Lower lobe of right lung (tissue), 2 donors: ENCODE measurements around the gene TAB3. TPM values are rescaled to one million over a fixed set of nuclear protein-coding genes. Genes with fewer than 3 reads are reported as not detected.

Source experiments
- ATAC-seq, 2 donors: fragments of 200-7000 bp; cut with Tn5 transposase; one replicate each; pipeline ENCODE4 v1.9.1; 2020 to 2022; ENCODE audit warnings: mild to moderate bottlenecking in 2 of 2, moderate library complexity in 2 of 2
- DNase-seq: peaks from one replicate; pipeline ENCODE4 v3.0.0-alpha.2; 2020
- H3K27ac ChIP-seq: fragments of 200-600 bp; one replicate; pipeline ENCODE4 v1.8.0; 2022
- H3K27me3 ChIP-seq: fragments of 200-600 bp; one replicate; pipeline ENCODE4 v1.8.0; 2022; ENCODE audit warnings: low read depth
- H3K36me3 ChIP-seq: fragments of 200-600 bp; one replicate; pipeline ENCODE4 v1.8.0; 2022; ENCODE audit warnings: mild to moderate bottlenecking
- H3K4me1 ChIP-seq: fragments of 200-600 bp; one replicate; pipeline ENCODE4 v1.8.0; 2022
- H3K4me3 ChIP-seq: fragments of 200-600 bp; one replicate; pipeline ENCODE4 v1.8.0; 2022; ENCODE audit warnings: mild to moderate bottlenecking
- H3K9me3 ChIP-seq: fragments of 200-600 bp; one replicate; pipeline ENCODE4 v1.8.0; 2022
- intact Hi-C: fragments of 100-400 bp; cut with DNase I; formaldehyde crosslinking; loops from one replicate; pipeline ENCODE4 v1.11.0; 2022
- total RNA-seq: library from RNA; stranded (reverse); fragmentation: NEBNext Ultra II Directional; extraction: Animal tissue kit (Norgen Biotek cat#: 25700); gene quantifications from one replicate; pipeline ENCODE4 v1.2.1, GENCODE V29; 2021
- TF ChIP-seq, protein P1 (sequence below): fragments of 200-600 bp; IDR thresholded peaks from one replicate; pipeline ENCODE4 v1.8.0; 2022; ENCODE audit warnings: antibody characterized with exemption, mild to moderate bottlenecking
- donor health status: DM: no; HTN: yes; CAD: no; lungs with severe emphysema.

The TAB3 gene
- total RNA-seq, 1 donor from 2014 or later, result 23.3 TPM

DNA sequence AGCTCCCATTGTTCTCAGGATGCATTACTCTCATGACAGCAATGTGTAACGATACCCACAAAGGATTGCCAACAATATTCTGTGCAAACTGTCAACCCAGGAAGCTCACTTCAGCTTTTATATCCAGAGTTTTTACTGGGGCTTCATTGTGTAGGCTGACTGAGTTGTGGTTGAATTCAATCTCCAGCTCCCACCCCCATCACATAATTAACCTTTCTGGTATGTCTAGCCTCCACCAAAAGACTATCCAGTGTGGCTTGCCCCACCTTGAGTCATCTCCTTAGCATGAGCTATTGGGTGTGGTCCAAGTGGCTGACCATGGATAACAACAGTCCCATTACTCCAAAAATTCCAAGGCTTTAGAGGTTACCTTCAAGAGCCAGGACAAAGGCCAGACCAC lies 17.7 kb upstream of the TAB3 start:
- TF ChIP-seq, protein P1, sequence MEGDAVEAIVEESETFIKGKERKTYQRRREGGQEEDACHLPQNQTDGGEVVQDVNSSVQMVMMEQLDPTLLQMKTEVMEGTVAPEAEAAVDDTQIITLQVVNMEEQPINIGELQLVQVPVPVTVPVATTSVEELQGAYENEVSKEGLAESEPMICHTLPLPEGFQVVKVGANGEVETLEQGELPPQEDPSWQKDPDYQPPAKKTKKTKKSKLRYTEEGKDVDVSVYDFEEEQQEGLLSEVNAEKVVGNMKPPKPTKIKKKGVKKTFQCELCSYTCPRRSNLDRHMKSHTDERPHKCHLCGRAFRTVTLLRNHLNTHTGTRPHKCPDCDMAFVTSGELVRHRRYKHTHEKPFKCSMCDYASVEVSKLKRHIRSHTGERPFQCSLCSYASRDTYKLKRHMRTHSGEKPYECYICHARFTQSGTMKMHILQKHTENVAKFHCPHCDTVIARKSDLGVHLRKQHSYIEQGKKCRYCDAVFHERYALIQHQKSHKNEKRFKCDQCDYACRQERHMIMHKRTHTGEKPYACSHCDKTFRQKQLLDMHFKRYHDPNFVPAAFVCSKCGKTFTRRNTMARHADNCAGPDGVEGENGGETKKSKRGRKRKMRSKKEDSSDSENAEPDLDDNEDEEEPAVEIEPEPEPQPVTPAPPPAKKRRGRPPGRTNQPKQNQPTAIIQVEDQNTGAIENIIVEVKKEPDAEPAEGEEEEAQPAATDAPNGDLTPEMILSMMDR, result no peak
- no peaks in the 10 kb centered on the region for H3K4me1 ChIP-seq
- intact Hi-C loops, result no loop called here
- H3K9me3 ChIP-seq, result no peaks in the 10 kb centered on the region
- ATAC-seq (no peak), DNase-seq (no peak)
- no peaks in the 10 kb centered on the region for H3K36me3 ChIP-seq
- H3K4me3 ChIP-seq, result no peak overlapping the region
- no peak overlapping the region for H3K27ac ChIP-seq
- no peaks in the 10 kb centered on the region for H3K27me3 ChIP-seq

GRCh38 chrX:30905321-30905720 lies 16.3 kb upstream of the TAB3 start:
- TF ChIP-seq, protein P1, result no peak
- Histone ChIP-seq H3K27me3 (no peaks in the 10 kb centered on the region), H3K36me3 (no peaks in the 10 kb centered on the region), H3K9me3 (no peaks in the 10 kb centered on the region), H3K27ac (no peak overlapping the region), H3K4me1 (no peaks in the 10 kb centered on the region), H3K4me3 (no peak overlapping the region)
- ATAC-seq (no peak), DNase-seq (no peak)
- intact Hi-C loops, result no loop called here

DNA sequence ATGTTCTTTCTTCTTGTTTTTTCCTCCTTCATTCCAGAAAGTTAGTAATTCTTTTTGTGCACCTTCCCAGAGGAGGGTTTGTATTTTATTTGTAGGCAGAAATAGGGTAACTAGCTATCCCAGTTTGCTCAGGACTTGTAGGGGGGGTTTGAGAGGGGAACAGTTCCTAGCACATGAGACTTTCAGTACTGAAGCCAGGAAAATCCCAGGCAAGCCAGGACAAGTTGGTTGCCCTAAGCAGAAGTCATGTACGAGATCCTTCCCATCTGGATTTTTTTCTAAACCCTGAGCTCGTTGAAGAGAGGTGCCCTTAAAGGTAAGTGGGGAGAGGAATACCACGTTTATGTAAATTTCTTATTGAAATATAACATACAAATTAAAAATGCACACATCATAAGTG lies 15.6 kb upstream of the TAB3 start:
- Histone ChIP-seq H3K36me3 (no peaks in the 10 kb centered on the region), H3K4me1 (no peaks in the 10 kb centered on the region), H3K4me3 (no peak overlapping the region), H3K9me3 (no peaks in the 10 kb centered on the region), H3K27me3 (no peaks in the 10 kb centered on the region), H3K27ac (no peak overlapping the region)
- intact Hi-C loops, result no loop called here
- no peak for ATAC-seq
- TF ChIP-seq, protein P1, result no peak
- DNase-seq, result no peak

- Histone ChIP-seq H3K4me3 (no peak overlapping the region), H3K36me3 (no peaks in the 10 kb centered on the region), H3K27me3 (no peaks in the 10 kb centered on the region), H3K4me1 (no peaks in the 10 kb centered on the region), H3K9me3 (no peaks in the 10 kb centered on the region), H3K27ac (no peak overlapping the region)
- no peak for ATAC-seq
- no peak for DNase-seq
- intact Hi-C loops, result no loop called here
- TF ChIP-seq, protein P1, result no peak
Observed at GRCh38 chrX:30904186-30904585, 15.1 kb upstream of the TAB3 start.

DNA sequence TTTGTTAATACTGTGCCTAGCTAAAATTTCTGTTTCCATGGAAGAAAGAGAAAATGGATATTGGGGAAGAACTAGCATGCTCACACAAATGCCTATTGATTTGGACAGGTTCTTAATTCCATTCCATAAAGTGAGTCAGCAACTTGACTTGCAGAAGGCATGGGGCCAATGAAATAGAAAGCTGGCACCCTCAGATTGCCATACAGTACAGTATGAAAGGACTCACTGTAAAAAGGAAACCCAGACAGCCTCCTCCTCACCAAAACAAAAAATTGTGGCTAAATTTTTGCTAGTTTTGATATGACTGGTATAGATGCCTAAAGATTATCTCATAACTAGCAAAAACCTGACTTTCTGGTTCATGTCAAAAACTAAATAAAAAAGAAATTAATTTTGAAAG lies 11.2 kb upstream of the TAB3 start:
- no peaks in the 10 kb centered on the region for H3K4me1 ChIP-seq
- no peak overlapping the region for H3K4me3 ChIP-seq
- no peaks in the 10 kb centered on the region for H3K36me3 ChIP-seq
- intact Hi-C loops, result no loop called here
- H3K27ac ChIP-seq, result no peak overlapping the region
- no peaks in the 10 kb centered on the region for H3K9me3 ChIP-seq
- TF ChIP-seq, protein P1, result no peak
- no peaks in the 10 kb centered on the region for H3K27me3 ChIP-seq
- DNase-seq (no peak), ATAC-seq (no peak)

- H3K4me3 ChIP-seq, result no peak overlapping the region
- ATAC-seq (no peak), DNase-seq (no peak)
- no peaks in the 10 kb centered on the region for H3K36me3 ChIP-seq
- no peaks in the 10 kb centered on the region for H3K9me3 ChIP-seq
- H3K27ac ChIP-seq, result no peak overlapping the region
- intact Hi-C loops, result no loop called here
- TF ChIP-seq, protein P1, result no peak
- no peaks in the 10 kb centered on the region for H3K4me1 ChIP-seq
- no peaks in the 10 kb centered on the region for H3K27me3 ChIP-seq
Observed at GRCh38 chrX:30898886-30899285, 9.8 kb upstream of the TAB3 start.
